Activated naive CD4-positive, alpha-beta T cell (primary cell): ENCODE measurements around the gene LIPA.
"Not testable (repeated sequence)": the region's sequence is repeated elsewhere in the genome, so short reads cannot be mapped to it uniquely, and the experiment has no call there.

Experiments
- DNase-seq, 4 experiments: peaks; one replicate each; lab custom pipeline; 2025; lab: John Stamatoyannopoulos, UW

LIPA gene

GRCh38 chr10:89251409-89252224 is at the start of gene LIPA:
LIPA (minus strand) TSS chr10:89251775; CDS start chr10:89247648, 4,127 bp downstream.
- peak; percentile 67 to 92 (median 85) for DNase-seq

GRCh38 chr10:89301232-89301631 is 49.7 kb upstream of the LIPA start:
- no peak for DNase-seq

GRCh38 chr10:89299031-89299430 is 47.5 kb upstream of the LIPA start:
- DNase-seq = no peak

- no peak for DNase-seq
Observed at GRCh38 chr10:89297791-89298190, 46.2 kb upstream of the LIPA start.

GRCh38 chr10:89297356-89297755 is 45.8 kb upstream of the LIPA start:
- DNase-seq = no peak

GRCh38 chr10:89296220-89296648 is 44.7 kb upstream of the LIPA start:
- DNase-seq = no peak

- DNase-seq = no peak
Observed at GRCh38 chr10:89295597-89295996, 44.0 kb upstream of the LIPA start.

GRCh38 chr10:89294721-89295239 is 43.2 kb upstream of the LIPA start:
- no peak for DNase-seq

GRCh38 chr10:89285303-89285702 is 33.7 kb upstream of the LIPA start:
- DNase-seq = not testable (repeated sequence)

GRCh38 chr10:89284711-89285110 is 33.1 kb upstream of the LIPA start:
- DNase-seq = not testable (repeated sequence)

GRCh38 chr10:89283936-89284475 is 32.4 kb upstream of the LIPA start:
- DNase-seq = no peak

- no peak for DNase-seq
Observed at GRCh38 chr10:89283025-89283935, 31.7 kb upstream of the LIPA start.

GRCh38 chr10:89281606-89282395 is 30.2 kb upstream of the LIPA start:
- no peak for DNase-seq

GRCh38 chr10:89280508-89280907 is 28.9 kb upstream of the LIPA start:
- no peak for DNase-seq

GRCh38 chr10:89279421-89279869 is 27.9 kb upstream of the LIPA start:
- DNase-seq = no peak

- DNase-seq = no peak
Observed at GRCh38 chr10:89278900-89279392, 27.4 kb upstream of the LIPA start.

- DNase-seq = no peak
Observed at GRCh38 chr10:89278034-89278535, 26.5 kb upstream of the LIPA start.

- no peak for DNase-seq
Observed at GRCh38 chr10:89275383-89275782, 23.8 kb upstream of the LIPA start.

- DNase-seq = no peak
Observed at GRCh38 chr10:89274928-89275327, 23.4 kb upstream of the LIPA start.

- DNase-seq = no peak
Observed at GRCh38 chr10:89273680-89274079, 22.1 kb upstream of the LIPA start.

- DNase-seq = no peak
Observed at GRCh38 chr10:89271532-89271931, 20.0 kb upstream of the LIPA start.
